Measurements from ENCODE around the gene DLGAP1. TPM values are rescaled to one million over a fixed set of nuclear protein-coding genes. Genes with fewer than 3 reads are reported as not detected.

The DLGAP1 gene
- total and polyA plus RNA-seq, 2 of the 4 experiments (the other 2 are of a cell fraction) = under 0.01 to 0.09 TPM

GRCh38 chr18:3540805-3541548 is 914.1 kb downstream of the DLGAP1 start:
- dilution Hi-C loops (cut with HindIII; ENCODE audit: low sequenced_read_pairs, unreplicated experiment) = no loop called here
- H3K27ac ChIP-seq (ENCODE audit: insufficient read depth, low read length) = no peak overlapping the region
- H3K27me3 ChIP-seq (ENCODE audit: control insufficient read depth, insufficient read depth, low read length) = peaks cover 12% of the 10 kb centered on the region; the same call in 1 of the 2 replicates
- no peak overlapping the region for H2AK5ac ChIP-seq (ENCODE audit: low read depth, low read length)
- no peak overlapping the region for H2AK9ac ChIP-seq (replicated peaks; ENCODE audit: low read depth, low read length, poor library complexity)
- H2BK5ac ChIP-seq (ENCODE audit: low read depth, low read length, poor library complexity, severe bottlenecking) = no peak overlapping the region
- H3K56ac ChIP-seq (ENCODE audit: extremely low read depth, insufficient read depth, low read length) = no peak overlapping the region
- no TSS peak for BruUV-seq (replicated peaks)
- DNase-seq = no peak
- H4K5ac ChIP-seq (ENCODE audit: low read depth, low read length) = no peak overlapping the region
- ChIA-PET CTCF (no interaction called here), POLR2A (ENCODE audit: unreplicated experiment) (no interaction called here)
- intact Hi-C loops (cut with micrococcal nuclease) = no loop called here
- H2BK20ac ChIP-seq (ENCODE audit: low read depth, low read length) = no peak overlapping the region
- no peak overlapping the region for H3K4me3 ChIP-seq (ENCODE audit: insufficient read depth, low read depth, low read length)
- H3K9me3 ChIP-seq (ENCODE audit: control insufficient read depth, insufficient read depth, low read length) = no peaks in the 10 kb centered on the region
- no peak overlapping the region for H4K8ac ChIP-seq (ENCODE audit: low read depth in 2 of 2, low read length in 2 of 2)
- H3K14ac ChIP-seq (replicated peaks; ENCODE audit: low read depth, low read length) = no peak overlapping the region
- no peak overlapping the region for H2AFZ ChIP-seq (replicated peaks; ENCODE audit: low read length, poor library complexity)
- no peak overlapping the region for H2BK120ac ChIP-seq (ENCODE audit: low read depth, low read length)
- no peaks in the 10 kb centered on the region for H4K20me1 ChIP-seq (ENCODE audit: insufficient read depth, low read length)
- no peak for ATAC-seq (ENCODE audit: low read depth)
- no peak overlapping the region for H2BK15ac ChIP-seq (ENCODE audit: low read depth, low read length)
- H3K4me2 ChIP-seq (ENCODE audit: low read depth, low read length) = no peak overlapping the region
- no peak overlapping the region for H4K91ac ChIP-seq (ENCODE audit: insufficient read depth, low read depth, low read length)
- no peak overlapping the region for H3K23ac ChIP-seq (ENCODE audit: low read depth, low read length)
- no peaks in the 10 kb centered on the region for H3K9me1 ChIP-seq (ENCODE audit: insufficient read depth, low read length)
- no peaks in the 10 kb centered on the region for H3K79me1 ChIP-seq (ENCODE audit: low read depth in 1 of 2, low read length in 2 of 2)
- WGBS, 2 experiments (ENCODE audit: extremely low coverage in 2 of 2, insufficient read length in 1 of 2) = 75% methylated on average over 2 of the region's 6 CpGs; no CpG with 5 or more reads in 1 of the 2 experiments
- TF ChIP-seq POLR2A (IDR thresholded peaks at IDR 0.05; ENCODE audit: low read depth, low read length) (no peak), RAD21 (IDR thresholded peaks at IDR 0.05; ENCODE audit: low read length) (no peak), CEBPB (IDR thresholded peaks at IDR 0.05; ENCODE audit: low read depth, low read length) (no peak), CTCF (conservative IDR thresholded peaks at IDR 0.05; ENCODE audit: low read depth, low read length) (no peak), CHD1 (IDR thresholded peaks at IDR 0.05; ENCODE audit: low read depth, low read length) (no peak), ELK1 (IDR thresholded peaks at IDR 0.05; ENCODE audit: borderline replicate concordance, low read depth, low read length) (no peak), MAZ (IDR thresholded peaks at IDR 0.05; ENCODE audit: borderline replicate concordance, low read depth, low read length) (no peak), FOS (IDR thresholded peaks at IDR 0.05; ENCODE audit: low read depth, low read length) (no peak), MAFK (IDR thresholded peaks at IDR 0.05; ENCODE audit: low read depth, low read length) (no peak), BHLHE40 (IDR thresholded peaks at IDR 0.05; ENCODE audit: low read depth, low read length) (no peak), MXI1 (IDR thresholded peaks at IDR 0.05; ENCODE audit: borderline replicate concordance, low read depth, low read length) (no peak), NFE2L2 (IDR thresholded peaks at IDR 0.05; ENCODE audit: low read depth, low read length) (no peak), SMC3 (IDR thresholded peaks at IDR 0.05; ENCODE audit: low read depth, low read length) (no peak)
- H3K4me1 ChIP-seq (ENCODE audit: control insufficient read depth, insufficient read depth, low read length) = no peaks in the 10 kb centered on the region
- no peak overlapping the region for H3K9ac ChIP-seq (ENCODE audit: low read depth, low read length)
- no peaks in the 10 kb centered on the region for H3K36me3 ChIP-seq (ENCODE audit: control insufficient read depth, insufficient read depth, low read length)
- no peak overlapping the region for H3K18ac ChIP-seq (ENCODE audit: low read depth, low read length)
- in situ Hi-C loops (cut with MboI; ENCODE audit: low sequenced_read_pairs) = no loop called here
- no peak overlapping the region for H3K4ac ChIP-seq (ENCODE audit: low read depth, low read length)
